ENCODE results near the gene C3orf18. TPM values are rescaled to one million over a fixed set of nuclear protein-coding genes. Genes with fewer than 3 reads are reported as not detected.

C3orf18 gene
- total and polyA plus RNA-seq, 9 of the 15 experiments (the other 6 are each of a cell fraction or from before 2014, with no cell fraction given): 0.01 to 2.3 (median 0.94) TPM

- TF ChIP-seq GTF3C2 (IDR thresholded peaks at IDR 0.05; ENCODE audit: borderline replicate concordance, extremely low read depth, insufficient read length) (no peak), HDGF (IDR thresholded peaks at IDR 0.05) (no peak), ZNF644 (tag; IDR thresholded peaks at IDR 0.05; ENCODE audit: low read depth) (peak; percentile 87), HNRNPLL (IDR thresholded peaks at IDR 0.05; ENCODE audit: low read depth, low read length, poor library complexity, severe bottlenecking) (no peak), RNF2 (IDR thresholded peaks at IDR 0.05) (peak; percentile 75; the same call in 1 of the 2 replicates), CREB1 (IDR thresholded peaks at IDR 0.05) (no peak), CREB1 (CRISPR knock-in tag; IDR thresholded peaks at IDR 0.05) (no peak), SNRNP70 (optimal IDR thresholded peaks at IDR 0.05; ENCODE audit: low read depth, low read length) (no peak), ZNF699 (CRISPR knock-in tag; IDR thresholded peaks at IDR 0.05; ENCODE audit: insufficient replicate concordance) (no peak), XRCC3 (IDR thresholded peaks at IDR 0.05) (no peak), ETS2 (tag; IDR thresholded peaks at IDR 0.05; ENCODE audit: borderline replicate concordance, poor library complexity, severe bottlenecking) (no peak), NRF1 (conservative IDR thresholded peaks at IDR 0.05 in 1 of 2, IDR thresholded peaks at IDR 0.05 in 1 of 2) (peak in 1 of 2 experiments; percentile 10; a peak in 2 of 4 replicates), CHD2 (IDR thresholded peaks at IDR 0.05; ENCODE audit: low read depth, low read length) (no peak), ZNF766 (CRISPR knock-in tag; conservative IDR thresholded peaks at IDR 0.05) (peak; percentile 78; the same call in 1 of the 2 replicates), MECOM (CRISPR knock-in tag; IDR thresholded peaks at IDR 0.05) (peak; percentile 8; the same call in 1 of the 2 replicates), ZNF311 (CRISPR knock-in tag; IDR thresholded peaks at IDR 0.05) (peak; percentile 89), SIN3A (IDR thresholded peaks at IDR 0.05; ENCODE audit: borderline replicate concordance in 2 of 2, control insufficient read depth in 1 of 2, low read depth in 2 of 2, low read length in 2 of 2) (no peak; a peak in 1 of 4 replicates), DPF2 (IDR thresholded peaks at IDR 0.05) (no peak; the same call in 1 of the 2 replicates), CHD4 (IDR thresholded peaks at IDR 0.05; ENCODE audit: insufficient read depth, insufficient replicate concordance, low read depth, low read length, poor library complexity, severe bottlenecking) (peak; percentile 44), ZBTB26 (CRISPR knock-in tag; IDR thresholded peaks at IDR 0.05) (no peak), MTA2 (IDR thresholded peaks at IDR 0.05; ENCODE audit: low read depth) (peak; percentile 33; the same call in 1 of the 2 replicates)
These were observed 33.5 kb upstream of the C3orf18 start (continued) for GRCh38 chr3:50600841-50601591.
